HepG2 (cell line): ENCODE results near the gene ANKRD42. TPM values are rescaled to one million over a fixed set of nuclear protein-coding genes. Genes with fewer than 3 reads are reported as not detected.

ENCODE experiments used
- CBX5 ChIP-seq: sonication (generic); formaldehyde crosslinking; IDR thresholded peaks from 2 replicates; pipeline ENCODE4 v1.4.0; 2020; ENCODE audit warnings: missing genetic modification reagents, borderline replicate concordance
- EED ChIP-seq: sonication (generic); formaldehyde crosslinking; IDR thresholded peaks from 2 replicates; pipeline ENCODE4 v1.5.0; 2020; ENCODE audit warnings: mild to moderate bottlenecking, missing genetic modification reagents
- GZF1 ChIP-seq: sonication (generic); formaldehyde crosslinking; IDR thresholded peaks from 2 replicates; pipeline ENCODE4 v1.5.1; 2020; ENCODE audit warnings: mild to moderate bottlenecking, missing genetic modification reagents
- HMGA1 ChIP-seq: sonication (generic); formaldehyde crosslinking; conservative IDR thresholded peaks from 2 replicates; pipeline ENCODE4 v1.4.0; 2020; ENCODE audit warnings: missing genetic modification reagents
- HNF4A ChIP-seq: sonication (generic); formaldehyde crosslinking; IDR thresholded peaks from 2 replicates; pipeline ENCODE4 v1.4.0; 2020; ENCODE audit warnings: missing genetic modification reagents
- JUN ChIP-seq: sonication (generic); formaldehyde crosslinking; IDR thresholded peaks from 2 replicates; pipeline ENCODE4 v1.4.0; 2020; ENCODE audit warnings: mild to moderate bottlenecking, missing genetic modification reagents
- KLF6 ChIP-seq: IDR thresholded peaks from 2 replicates; pipeline ENCODE4 v1.8.0; 2016; ENCODE audit warnings: missing biosample characterization, missing genetic modification reagents
- MAZ ChIP-seq, 2 experiments: sonication (generic) in 1 of 2; formaldehyde crosslinking in 1 of 2; IDR thresholded peaks; 2 replicates each; pipeline versions ENCODE4 v1.5.0 to v1.6.1; 2012 to 2020; ENCODE audit warnings: low read depth in 2 of 2, mild to moderate bottlenecking in 2 of 2, borderline replicate concordance in 1 of 2, improper control_type of control experiment in 1 of 2, low read length in 1 of 2, missing genetic modification reagents in 1 of 2, moderate library complexity in 1 of 2
- NR3C1 ChIP-seq: sonication (generic); formaldehyde crosslinking; IDR thresholded peaks from 2 replicates; pipeline ENCODE4 v1.4.0; 2020; ENCODE audit warnings: missing genetic modification reagents
- SRSF4 ChIP-seq: fragments of 200-400 bp; formaldehyde crosslinking; IDR thresholded peaks from one replicate; pipeline ENCODE4 v1.6.1; 2018; ENCODE audit warnings: mild to moderate bottlenecking, low read depth, low read length, moderate library complexity; ENCODE audit not compliant: poor library complexity, severe bottlenecking
- STAT5B ChIP-seq: sonication (generic); formaldehyde crosslinking; IDR thresholded peaks from 2 replicates; pipeline ENCODE4 v1.4.0; 2020; ENCODE audit warnings: missing genetic modification reagents
- ZBTB21 ChIP-seq: sonication (generic); formaldehyde crosslinking; IDR thresholded peaks from 2 replicates; pipeline ENCODE4 v1.4.0; 2020; ENCODE audit warnings: missing genetic modification reagents
- ZFP36 ChIP-seq: fragments of 150-350 bp; IDR thresholded peaks from 2 replicates; pipeline ENCODE4 v1.6.1; 2018; ENCODE audit warnings: borderline replicate concordance, low read length, low read depth; ENCODE audit not compliant: partially characterized antibody
- ZFYVE20 ChIP-seq: sonication (generic); formaldehyde crosslinking; IDR thresholded peaks from 2 replicates; pipeline ENCODE4 v1.8.0; 2023; ENCODE audit warnings: low read depth, mild to moderate bottlenecking, moderate library complexity, missing genetic modification reagents, borderline replicate concordance
- ZNF20 ChIP-seq: sonication (generic); formaldehyde crosslinking; IDR thresholded peaks from 2 replicates; pipeline ENCODE4 v1.4.0; 2020; ENCODE audit warnings: mild to moderate bottlenecking, moderate library complexity, missing genetic modification reagents
- ZNF275 ChIP-seq: sonication (generic); formaldehyde crosslinking; IDR thresholded peaks from 2 replicates; pipeline ENCODE4 v1.8.0; 2022; ENCODE audit warnings: missing genetic modification reagents, mild to moderate bottlenecking, inconsistent platforms, borderline replicate concordance
- ZNF510 ChIP-seq: sonication (generic); formaldehyde crosslinking; IDR thresholded peaks from 2 replicates; pipeline ENCODE4 v1.4.0; 2020; ENCODE audit warnings: low read depth, mild to moderate bottlenecking, missing genetic modification reagents
- ZNF530 ChIP-seq: sonication (generic); formaldehyde crosslinking; IDR thresholded peaks from 2 replicates; pipeline ENCODE4 v1.5.0; 2020; ENCODE audit warnings: low read depth, mild to moderate bottlenecking, missing genetic modification reagents
- ZNF546 ChIP-seq: sonication (generic); formaldehyde crosslinking; conservative IDR thresholded peaks from 2 replicates; pipeline ENCODE4 v1.8.1; 2023; ENCODE audit warnings: mild to moderate bottlenecking, missing genetic modification reagents
- ZNF564 ChIP-seq: sonication (generic); formaldehyde crosslinking; IDR thresholded peaks from 2 replicates; pipeline ENCODE4 v1.8.1; 2023; ENCODE audit warnings: mild to moderate bottlenecking, missing genetic modification reagents
- ZNF687 ChIP-seq: sonication (generic); formaldehyde crosslinking; IDR thresholded peaks from 2 replicates; pipeline ENCODE4 v1.5.1; 2020; ENCODE audit warnings: mild to moderate bottlenecking, missing genetic modification reagents, moderate library complexity
- ZSCAN25 ChIP-seq: sonication (generic); formaldehyde crosslinking; IDR thresholded peaks from 2 replicates; pipeline ENCODE4 v1.8.0; 2022; ENCODE audit warnings: mild to moderate bottlenecking, missing genetic modification reagents
- ZSCAN31 ChIP-seq: sonication (generic); formaldehyde crosslinking; IDR thresholded peaks from 2 replicates; pipeline ENCODE4 v1.5.0; 2020; ENCODE audit warnings: low read depth, mild to moderate bottlenecking, missing genetic modification reagents
- polyA plus RNA-seq, 8 experiments: library from polyadenylated mRNA; depleted of rRNA in 3 of 8; stranded (reverse) in 7 of 8; unstranded in 1 of 8; fragments of >200 nt; fragmentation: Illumina TruSeq in 4 of 8; extraction: Trizol in 4 of 8; gene quantifications; 2 replicates each; pipeline versions ENCODE4 v1.2.1 to v1.2.3, GENCODE V29; 2011 to 2016; ENCODE audit warnings: low read depth in 4 of 8, missing spikeins in 1 of 8, mixed read lengths in 1 of 8; ENCODE audit not compliant: insufficient read depth in 1 of 8
- total RNA-seq, 5 experiments: library from RNA; depleted of rRNA; stranded (reverse); fragments of >200 nt; fragmentation: Illumina TruSeq; extraction: Trizol; gene quantifications; 2 replicates each; pipeline ENCODE4 v1.2.3, GENCODE V29; 2016; ENCODE audit warnings: low read depth in 1 of 5
- TF ChIP-seq, protein P1 (sequence below): fragments of 450-650 bp; IDR thresholded peaks from 2 replicates; pipeline ENCODE4 v1.6.1; 2016

The ANKRD42 gene
- total and polyA plus RNA-seq, 2 of the 13 experiments (the other 11 are each of a cell fraction or from before 2014, with no cell fraction given): 2.2 to 3.7 TPM

- TF ChIP-seq JUN (CRISPR knock-in tag) (no peak), STAT5B (CRISPR knock-in tag) (no peak), EED (no peak), ZNF564 (CRISPR knock-in tag) (no peak), ZNF275 (no peak), GZF1 (no peak), ZNF687 (CRISPR knock-in tag) (peak; percentile 69; the same call in 1 of the 2 replicates), HMGA1 (no peak), ZNF20 (no peak), SRSF4 (no peak), MAZ (IDR thresholded peaks at IDR 0.05; ENCODE audit: borderline replicate concordance, low read depth, low read length) (no peak), MAZ (CRISPR knock-in tag; IDR thresholded peaks at IDR 0.05; ENCODE audit: low read depth) (no peak; the same call in 1 of the 2 replicates), HNF4A (CRISPR knock-in tag) (0 out of 2 replicates have a peak, but pooled peaks have one; percentile 2), ZNF530 (CRISPR knock-in tag) (no peak), ZFP36 (no peak), ZSCAN31 (CRISPR knock-in tag) (peak; percentile 58; the same call in 1 of the 2 replicates), ZNF510 (CRISPR knock-in tag) (no peak), KLF6 (peak; percentile 82; the same call in 1 of the 2 replicates), ZNF546 (CRISPR knock-in tag) (no peak), ZBTB21 (CRISPR knock-in tag) (0 out of 2 replicates have a peak, but pooled peaks have one; percentile 12), ZSCAN25 (no peak; the same call in 1 of the 2 replicates), NR3C1 (no peak), CBX5 (peak; percentile 61; the same call in 1 of the 2 replicates), ZFYVE20 (no peak)
- TF ChIP-seq, protein P1, sequence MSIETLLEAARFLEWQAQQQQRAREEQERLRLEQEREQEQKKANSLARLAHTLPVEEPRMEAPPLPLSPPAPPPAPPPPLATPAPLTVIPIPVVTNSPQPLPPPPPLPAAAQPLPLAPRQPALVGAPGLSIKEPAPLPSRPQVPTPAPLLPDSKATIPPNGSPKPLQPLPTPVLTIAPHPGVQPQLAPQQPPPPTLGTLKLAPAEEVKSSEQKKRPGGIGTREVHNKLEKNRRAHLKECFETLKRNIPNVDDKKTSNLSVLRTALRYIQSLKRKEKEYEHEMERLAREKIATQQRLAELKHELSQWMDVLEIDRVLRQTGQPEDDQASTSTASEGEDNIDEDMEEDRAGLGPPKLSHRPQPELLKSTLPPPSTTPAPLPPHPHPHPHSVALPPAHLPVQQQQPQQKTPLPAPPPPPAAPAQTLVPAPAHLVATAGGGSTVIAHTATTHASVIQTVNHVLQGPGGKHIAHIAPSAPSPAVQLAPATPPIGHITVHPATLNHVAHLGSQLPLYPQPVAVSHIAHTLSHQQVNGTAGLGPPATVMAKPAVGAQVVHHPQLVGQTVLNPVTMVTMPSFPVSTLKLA: no peak
These were observed 36.4 kb upstream of the ANKRD42 start, which contains the start of gene PCF11 (continued) for GRCh38 chr11:83156996-83157593.
